Activated CD4-positive, CD25-positive, alpha-beta regulatory T cell treated with anti-CD3 and anti-CD28 coated beads, Interleukin-2, amount 50 U/mL, for 72 hours (primary cell): ENCODE measurements around the gene WBP4.
"Not testable (repeated sequence)": the region's sequence is repeated elsewhere in the genome, so short reads cannot be mapped to it uniquely, and the experiment has no call there.

Experiments
- DNase-seq: peaks from one replicate; pipeline ENCODE4 v3.0.0; 2021

The WBP4 gene

DNA sequence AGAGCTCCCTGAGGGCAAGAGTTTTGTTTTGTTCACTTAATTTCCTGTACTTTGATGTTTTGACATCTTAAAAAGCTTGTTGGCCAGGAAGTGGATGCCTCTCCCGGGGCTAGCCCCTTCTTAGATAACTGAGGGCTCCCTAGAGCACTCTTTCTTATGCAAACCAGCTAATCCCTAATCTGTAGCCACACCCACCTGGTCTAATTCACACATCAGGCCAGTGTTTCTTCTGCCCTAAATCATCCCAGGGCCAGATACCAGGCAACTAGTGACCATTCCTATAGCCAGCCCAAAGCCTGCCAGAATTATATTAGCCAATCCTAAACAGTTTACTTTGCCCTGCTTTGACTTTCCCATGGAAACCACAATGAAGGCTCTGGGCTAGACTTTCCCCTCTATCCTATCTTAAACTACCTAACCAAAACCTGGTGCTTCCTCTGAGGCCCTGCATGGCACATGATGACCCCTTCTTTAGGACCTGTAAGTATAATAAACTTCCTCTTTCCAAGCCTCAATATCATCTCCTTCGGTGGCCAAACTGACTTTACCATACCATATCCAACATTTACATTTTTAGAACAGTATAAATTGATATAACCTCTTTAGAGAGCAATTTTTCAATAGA is 24.8 kb downstream of the WBP4 start:
- no peak for DNase-seq

DNA sequence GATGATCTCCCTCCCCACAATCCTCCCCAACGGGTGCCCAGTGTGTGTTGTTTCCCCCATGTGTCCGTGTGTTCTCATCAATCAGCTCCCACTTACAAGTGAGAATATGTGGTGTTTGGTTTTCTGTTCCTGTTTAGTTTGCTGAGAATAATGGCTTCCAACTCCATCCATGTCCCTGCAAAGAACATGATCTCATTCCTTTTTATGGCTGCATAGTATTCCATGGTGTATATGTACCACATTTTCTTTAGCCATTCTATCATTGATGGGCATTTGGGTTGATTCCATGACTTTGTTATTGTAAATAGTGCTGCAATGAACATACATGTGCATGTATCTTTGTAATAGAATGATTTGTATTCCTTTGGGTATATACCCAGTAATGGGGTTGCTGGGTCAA is 34.4 kb downstream of the WBP4 start:
- DNase-seq = not testable (repeated sequence)

GRCh38 chr13:41098761-41099160 is 37.5 kb downstream of the WBP4 start:
- no peak for DNase-seq

DNA sequence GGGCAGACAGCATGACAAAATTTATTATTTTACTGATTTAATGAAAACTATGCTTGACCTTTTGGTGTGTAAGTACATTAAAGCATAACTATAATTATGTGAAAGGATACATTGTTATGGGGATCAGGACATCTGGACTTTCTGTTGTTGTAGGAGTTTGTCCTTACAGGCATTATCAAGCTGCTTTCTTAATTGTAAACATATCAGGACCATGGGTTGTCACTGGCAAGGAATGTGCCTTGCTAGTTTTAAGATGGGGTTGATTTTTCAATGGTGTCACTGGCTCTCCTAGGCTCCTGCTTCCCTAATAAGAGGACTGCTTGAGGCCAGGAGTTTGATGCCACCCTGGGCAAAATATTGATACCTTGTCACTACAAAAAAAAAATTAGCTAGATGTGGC is 38.7 kb downstream of the WBP4 start:
- no peak for DNase-seq

GRCh38 chr13:41107104-41107571 is 45.8 kb downstream of the WBP4 start:
- DNase-seq = no peak

GRCh38 chr13:41107584-41108014 is 46.3 kb downstream of the WBP4 start:
- DNase-seq = no peak

- no peak for DNase-seq
Measured at GRCh38 chr13:41111454-41111853, 50.1 kb downstream of the WBP4 start.

DNA sequence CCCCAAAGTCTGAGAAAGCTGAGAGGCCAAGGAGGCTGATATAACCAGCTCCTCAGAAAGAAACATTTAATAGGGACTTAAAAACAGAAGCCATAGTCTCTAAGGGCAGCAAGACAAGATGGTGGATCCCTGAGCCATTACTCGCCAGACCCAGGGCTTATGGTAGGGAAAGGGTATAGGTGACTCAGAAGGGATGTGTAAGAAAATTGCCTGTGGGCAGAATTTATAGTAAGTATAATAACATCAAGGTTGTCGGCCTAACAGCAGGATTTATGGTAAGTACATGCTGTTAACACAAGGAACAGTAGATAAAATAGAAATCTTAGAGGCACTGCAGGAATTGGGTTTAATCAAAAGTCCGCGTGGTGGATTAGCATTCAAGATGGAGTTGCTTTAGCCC is 56.6 kb downstream of the WBP4 start:
- no peak for DNase-seq

- no peak for DNase-seq
Measured at GRCh38 chr13:41122838-41123237, 61.5 kb downstream of the WBP4 start.

DNA sequence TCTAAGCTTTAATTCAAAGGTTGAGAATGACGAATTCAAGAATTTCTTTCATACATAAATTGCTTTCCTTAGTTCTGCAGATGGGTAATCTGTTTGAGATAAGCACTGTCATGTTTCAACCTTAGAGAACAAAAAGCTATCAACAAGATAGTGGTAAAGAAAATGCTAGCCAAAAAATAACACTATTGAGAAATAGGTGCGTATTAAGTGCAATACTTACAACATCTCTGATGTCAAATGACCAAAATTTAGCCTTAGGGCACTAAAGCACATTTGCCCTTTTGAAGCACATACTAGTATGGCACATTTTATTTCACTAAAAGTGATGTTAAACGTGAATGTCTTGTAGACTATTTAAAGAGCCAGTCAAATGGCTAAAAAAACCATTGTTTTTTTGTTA is 66.4 kb downstream of the WBP4 start:
- no peak for DNase-seq

DNA sequence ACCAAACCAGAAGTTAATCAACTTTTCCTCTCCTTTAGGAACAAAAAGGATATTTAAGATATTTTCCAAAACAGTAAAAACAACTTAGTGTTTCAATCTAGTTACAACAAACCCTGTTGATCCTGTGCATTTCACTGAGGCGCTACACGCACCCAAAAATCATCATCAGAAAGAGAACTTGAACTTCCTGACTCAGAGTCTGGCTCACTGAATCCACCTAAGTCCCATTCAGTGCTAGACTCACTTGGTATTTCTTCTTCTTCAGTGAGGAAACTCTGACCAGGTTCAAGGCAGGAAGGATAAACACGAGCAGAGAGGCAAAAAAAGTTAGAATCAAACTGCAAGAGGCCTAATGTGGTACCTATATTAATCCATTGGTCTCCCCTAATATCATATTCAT is 69.0 kb downstream of the WBP4 start:
- no peak for DNase-seq

DNA sequence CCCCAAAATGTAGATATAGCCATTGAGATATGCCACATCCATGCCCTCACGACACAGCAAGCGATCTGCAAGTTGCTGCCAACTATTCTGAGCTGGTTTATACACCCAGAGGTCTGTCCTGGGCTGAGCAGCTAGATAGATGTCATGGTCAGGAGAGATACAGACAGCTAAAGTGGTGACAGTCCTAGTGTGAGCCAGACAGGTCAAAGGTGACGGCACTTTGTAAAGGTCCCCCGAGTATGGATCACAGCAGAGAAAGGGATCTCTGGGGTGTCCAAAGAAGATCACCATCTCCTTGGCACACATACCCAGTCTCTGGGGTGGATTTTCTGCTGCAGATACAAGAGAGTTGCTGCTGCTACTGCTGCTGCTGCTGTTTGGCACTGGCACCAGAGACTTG is 69.9 kb downstream of the WBP4 start:
- not testable (repeated sequence) for DNase-seq

- DNase-seq = not testable (repeated sequence)
Measured at GRCh38 chr13:41131660-41132511, 70.6 kb downstream of the WBP4 start.

DNA sequence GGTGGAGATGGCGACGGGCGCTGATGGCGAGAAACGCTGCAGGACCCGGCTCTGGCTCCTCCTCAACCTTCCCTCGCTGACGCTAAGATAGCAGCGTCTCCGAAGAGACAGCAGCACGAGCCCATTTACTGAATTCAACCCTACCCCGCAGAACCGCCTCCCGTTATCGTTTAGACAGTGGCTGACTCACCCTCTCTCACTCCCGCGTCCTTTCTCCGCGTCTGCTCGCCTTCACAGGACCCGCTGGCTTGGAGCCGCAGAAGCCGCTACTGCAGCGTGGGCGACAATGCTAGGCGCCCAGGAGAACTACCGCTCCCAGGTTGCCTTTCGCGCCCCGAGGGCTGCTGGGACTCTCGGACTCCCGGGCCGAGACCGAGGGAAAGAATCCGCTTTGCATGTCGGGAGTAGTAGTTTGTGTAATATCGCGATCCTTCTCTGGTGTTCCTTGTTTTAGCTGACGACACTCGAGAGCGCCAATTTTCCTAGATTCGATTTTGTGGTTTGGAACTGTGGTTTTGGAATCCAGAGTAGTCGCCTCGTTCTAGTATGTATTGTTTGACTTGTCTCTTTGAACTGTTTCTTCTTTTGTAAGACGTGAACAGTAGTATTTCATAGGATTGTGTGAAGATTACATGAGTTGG is 71.3 kb downstream of the WBP4 start, which contains the start of gene KBTBD6:
TSS of gene KBTBD6 (minus strand) at position 291 of the 641 bp plus-strand sequence. CDS start 291 bp downstream, outside the sequence.
- peak; percentile 89 for DNase-seq
